NCI-H524 (cell line): Measurements from ENCODE around the gene MFNG.
"Not testable (repeated sequence)": the region's sequence is repeated elsewhere in the genome, so short reads cannot be mapped to it uniquely, and the experiment has no call there.

Experiments used
- DNase-seq, 2 experiments: peaks; one replicate each; lab custom pipeline; 2025; lab: John Stamatoyannopoulos, UW

The MFNG gene

DNA sequence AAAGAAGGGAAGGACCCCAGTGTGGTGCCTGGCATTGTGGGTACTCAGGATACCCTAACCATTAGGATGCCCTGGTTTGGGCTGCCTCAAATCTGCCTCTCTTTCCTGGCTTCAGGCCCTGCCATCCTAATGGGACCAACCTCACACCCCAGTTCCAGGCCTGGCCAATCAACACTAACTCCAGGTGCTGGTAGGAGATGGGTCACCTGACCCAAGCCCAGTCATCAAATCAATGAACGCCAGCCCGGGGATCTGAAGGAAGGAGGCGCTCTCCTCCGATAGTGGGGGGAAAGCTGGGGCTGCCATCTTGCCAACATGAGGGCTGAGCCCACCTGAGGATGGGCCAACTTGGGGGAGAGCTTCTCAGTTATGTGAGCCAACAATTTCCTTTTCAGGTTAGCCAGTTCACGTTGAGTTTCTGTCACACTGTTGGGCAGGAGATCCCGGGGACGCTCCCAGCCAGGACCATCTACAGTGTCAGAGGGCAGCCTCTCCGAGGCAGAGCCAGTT, 12.7 kb downstream of the MFNG start:
- DNase-seq: no peak

DNA sequence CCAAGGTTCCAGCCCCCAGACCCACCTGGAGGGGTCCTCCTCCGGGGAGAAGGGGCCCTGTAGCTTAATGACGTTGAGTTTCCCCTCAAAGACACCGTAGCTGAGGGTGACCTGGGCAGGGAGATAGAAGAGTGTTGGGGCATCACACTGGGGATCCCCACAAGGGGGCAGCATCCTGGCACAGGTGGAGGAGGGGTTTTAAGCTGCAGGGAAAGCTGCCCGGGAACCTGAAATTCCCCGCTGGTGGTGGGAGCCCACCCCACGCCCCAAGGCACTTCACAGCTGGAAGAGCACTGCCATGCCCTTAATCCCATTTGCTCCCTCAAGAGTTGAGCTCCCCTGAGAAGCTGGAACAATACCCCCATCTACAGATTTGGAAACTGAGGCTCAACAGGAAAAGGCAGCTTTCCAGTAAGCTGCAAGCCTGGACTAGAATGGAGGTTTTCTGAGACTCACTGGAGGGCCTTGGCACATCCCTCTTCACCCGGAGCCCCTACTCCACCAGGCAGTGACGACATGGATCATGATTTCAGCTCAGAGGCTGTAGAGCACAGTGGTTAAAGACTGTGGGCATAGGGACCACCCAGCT, 13.7 kb downstream of the MFNG start:
- DNase-seq: peak in 1 of 2 experiments; percentile 60

DNA sequence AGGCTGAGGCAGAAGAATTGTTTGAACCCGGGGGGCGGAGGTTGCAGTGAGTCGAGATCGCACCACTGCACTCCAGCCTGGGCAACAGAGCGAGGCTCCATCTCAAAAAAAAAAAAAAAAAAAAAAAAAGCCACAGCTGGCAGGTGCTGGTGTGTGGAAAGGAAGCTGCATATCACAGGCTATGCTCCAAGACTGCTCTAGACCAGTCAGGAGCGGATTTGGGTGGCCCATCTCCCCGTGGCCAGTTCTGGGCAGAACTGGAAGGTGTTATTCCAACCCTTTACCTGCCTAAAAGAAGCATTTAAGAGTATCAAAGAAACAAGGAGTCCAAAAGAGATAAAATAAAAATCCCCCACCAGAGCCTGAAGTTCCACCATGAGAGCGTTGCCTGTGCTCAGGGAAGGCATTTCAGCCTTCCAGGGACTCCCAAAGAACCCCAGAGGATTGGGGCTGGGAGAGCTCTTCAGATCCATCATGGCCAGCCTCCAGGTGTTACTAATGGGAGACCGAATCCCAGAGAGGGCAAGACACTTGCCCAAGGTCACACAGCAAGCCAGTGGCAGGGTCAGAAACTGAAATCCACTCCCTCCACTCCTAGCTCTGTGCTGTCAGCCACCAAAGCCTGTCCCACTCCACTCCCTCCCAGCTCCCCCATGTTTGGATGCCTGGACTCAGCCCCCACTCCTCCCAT, 14.3 kb downstream of the MFNG start:
- no peak for DNase-seq

GRCh38 chr22:37470087-37470445, 16.1 kb downstream of the MFNG start:
- DNase-seq: no peak

- DNase-seq: no peak
Observed at GRCh38 chr22:37469416-37470086, 16.6 kb downstream of the MFNG start.

GRCh38 chr22:37468201-37468695, 17.9 kb downstream of the MFNG start:
- not testable (repeated sequence) for DNase-seq

- peak; percentile 18 to 55 for DNase-seq
Observed at GRCh38 chr22:37467391-37467955, 18.7 kb downstream of the MFNG start.

- peak in 1 of 2 experiments; percentile 25 for DNase-seq
Observed at GRCh38 chr22:37464181-37464580, 22.0 kb downstream of the MFNG start.

- no peak for DNase-seq
Observed at GRCh38 chr22:37462983-37463382, 23.2 kb downstream of the MFNG start.

DNA sequence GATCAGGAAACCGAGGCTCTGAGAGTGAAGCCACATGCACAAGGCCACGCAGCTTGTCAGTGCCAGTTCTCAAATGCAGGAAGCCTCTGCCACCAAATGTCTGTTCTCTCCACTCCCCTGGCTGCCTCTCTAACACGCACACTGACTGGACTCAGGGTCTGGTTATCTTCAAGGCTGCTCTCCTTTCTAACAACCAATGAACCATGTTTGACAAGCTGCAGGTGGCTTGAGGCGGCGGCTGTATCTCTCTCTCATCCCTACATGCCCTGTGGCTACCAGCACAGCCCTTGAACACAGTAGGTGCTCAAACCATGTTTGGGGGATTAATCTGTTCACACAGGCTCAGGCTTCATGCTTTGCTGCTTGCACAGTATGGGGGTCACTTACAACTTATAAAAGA, 23.7 kb downstream of the MFNG start:
- no peak for DNase-seq

DNA sequence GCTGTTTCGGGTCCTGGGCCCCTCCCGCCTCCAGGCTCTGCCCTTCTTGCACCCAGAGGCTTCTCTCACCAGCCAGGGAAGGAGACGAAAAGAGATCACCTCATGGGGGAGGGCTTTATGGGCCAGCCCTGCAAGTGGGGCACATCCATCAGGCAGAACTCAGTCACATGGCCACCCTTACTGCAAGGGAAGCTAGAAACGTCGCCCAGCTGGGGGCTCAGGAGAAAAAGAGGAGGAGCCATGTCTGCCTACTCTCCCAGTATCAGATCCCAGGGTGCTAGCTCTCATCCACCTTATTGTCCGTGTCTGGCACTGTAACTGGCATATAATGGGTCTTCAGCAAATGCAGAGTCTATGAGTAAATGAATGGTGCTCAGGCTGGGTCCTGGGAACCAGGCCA, 24.2 kb downstream of the MFNG start:
- DNase-seq: no peak

- no peak for DNase-seq
Observed at GRCh38 chr22:37460684-37461083, 25.5 kb downstream of the MFNG start.

DNA sequence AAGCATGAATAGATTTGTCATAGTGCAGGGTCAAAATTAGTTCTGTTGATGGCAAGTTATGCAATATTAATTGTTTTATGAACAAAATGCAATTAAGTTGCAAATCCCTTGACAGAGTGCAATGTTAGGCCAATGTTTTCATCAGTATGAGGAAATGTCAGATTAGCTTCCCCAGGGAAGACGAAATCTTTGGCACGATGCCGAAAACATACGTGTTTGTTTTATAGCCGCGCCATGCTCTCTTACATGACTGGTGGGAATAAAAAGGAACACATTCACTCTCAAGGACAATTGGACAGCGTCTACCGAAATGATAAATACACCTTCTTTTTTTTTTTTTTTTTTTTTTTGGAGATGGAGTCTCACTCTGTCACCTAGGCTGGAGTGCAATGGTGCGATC, 27.0 kb downstream of the MFNG start:
- peak in 1 of 2 experiments; percentile 30 for DNase-seq

GRCh38 chr22:37457093-37457893, 28.9 kb downstream of the MFNG start:
- peak; percentile 35 to 66 for DNase-seq

- no peak for DNase-seq
Observed at GRCh38 chr22:37456346-37456745, 29.8 kb downstream of the MFNG start.

DNA sequence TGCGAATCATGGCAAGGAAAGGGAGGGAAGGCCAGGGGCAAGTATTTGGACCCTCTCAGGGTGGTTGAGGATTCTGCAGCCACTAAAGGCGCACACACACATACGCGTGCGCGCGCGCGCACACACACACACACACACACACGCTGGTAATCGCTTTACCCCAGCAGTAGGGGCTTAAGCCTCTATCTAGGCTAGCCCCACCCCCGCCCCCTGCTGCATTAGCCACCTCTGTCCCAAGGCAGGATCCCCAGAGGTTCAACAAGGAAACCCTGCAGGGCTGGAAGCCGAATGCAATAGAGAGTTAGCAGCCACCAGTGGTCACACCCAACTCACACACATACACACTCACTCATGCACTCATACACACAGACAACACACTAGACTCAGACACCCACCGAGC, 30.3 kb downstream of the MFNG start:
- DNase-seq: peak in 1 of 2 experiments; percentile 44

DNA sequence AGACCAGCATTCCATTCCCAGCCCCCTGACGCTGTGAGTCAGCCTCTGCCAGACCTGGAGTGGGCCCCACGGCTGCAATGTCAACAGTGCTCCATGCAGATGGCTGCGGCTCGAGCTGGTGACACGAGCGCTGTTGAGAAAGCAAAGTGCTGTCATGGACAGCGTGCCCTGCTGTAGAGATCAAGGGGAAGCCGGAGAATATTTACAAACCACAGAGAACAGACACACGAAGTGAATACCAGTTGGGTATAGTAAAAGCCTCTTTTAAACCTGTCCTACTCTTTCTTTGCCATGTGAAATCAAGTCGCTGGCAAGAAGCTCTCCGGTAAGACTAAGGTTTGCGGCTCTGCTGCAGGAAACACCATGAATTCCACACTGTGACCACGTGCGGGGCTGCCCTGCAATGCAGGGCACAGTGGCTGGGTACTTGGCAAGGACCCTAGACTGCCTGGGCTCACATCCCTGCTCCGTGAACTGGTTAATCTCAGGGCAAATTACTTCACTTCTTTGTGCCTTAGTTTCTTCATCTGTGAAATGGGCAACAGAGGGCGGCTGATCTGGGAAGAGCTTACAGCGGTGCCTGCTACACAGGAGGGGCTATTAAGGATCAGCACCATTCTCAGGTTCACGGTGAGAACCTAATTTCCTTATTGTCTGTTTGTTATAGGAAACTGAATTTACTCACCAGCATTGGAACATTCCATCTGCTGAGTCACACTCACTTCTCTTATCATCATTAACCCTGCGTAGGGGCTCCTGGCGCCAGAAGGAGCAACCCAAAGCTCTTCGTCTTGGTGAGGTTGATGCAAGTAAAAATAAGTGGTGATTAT, 31.1 kb downstream of the MFNG start:
- DNase-seq: no peak

GRCh38 chr22:37453696-37454095, 32.5 kb downstream of the MFNG start:
- no peak for DNase-seq

DNA sequence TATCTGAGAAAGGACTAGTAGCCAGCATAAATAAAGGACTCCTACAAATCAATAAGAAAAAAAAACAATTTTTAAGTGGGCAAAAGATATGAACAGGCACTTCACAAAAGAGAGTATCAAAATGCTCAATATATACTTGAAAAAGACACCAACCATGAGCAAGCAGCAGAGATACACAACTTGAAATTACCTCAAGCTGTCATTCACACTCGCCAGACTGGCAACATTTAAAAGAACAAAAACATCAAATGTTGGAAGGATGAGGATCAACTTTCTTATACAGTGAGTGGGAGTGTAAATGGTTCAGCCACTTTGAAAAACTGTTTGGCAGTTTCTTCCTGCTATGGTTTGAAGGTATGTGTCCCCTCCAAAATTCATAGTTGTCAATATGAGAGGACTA, 35.0 kb downstream of the MFNG start:
- DNase-seq: no peak

- no peak for DNase-seq
Observed at GRCh38 chr22:37449331-37450001, 36.7 kb downstream of the MFNG start.
